Common myeloid progenitor, CD34-positive (primary cell): ENCODE data around the gene SCARF2.

ENCODE experiments used
- CTCF ChIA-PET: fragments of 350-600 bp; sonication (Branson Sonifier 250); formaldehyde crosslinking; loops from one replicate; lab custom pipeline; 2021; ENCODE audit warnings: antibody characterized with exemption; lab: Charles Lee
- POLR2A ChIA-PET: fragments of 350-600 bp; sonication (Branson Sonifier 250); formaldehyde crosslinking; loops from one replicate; lab custom pipeline; 2021; ENCODE audit warnings: antibody characterized with exemption; lab: Charles Lee
- DNase-seq, 3 donors: peaks; one replicate each; pipeline versions ENCODE4 v3.0.0 to v3.0.0-alpha.2; 2013
- H3K27ac ChIP-seq, 2 experiments: 1 replicate in 1 of 2; 2 replicates in 1 of 2; pipeline ENCODE4 v1.7.0; 2013; ENCODE audit warnings: inconsistent platforms in 2 of 2, low read length in 2 of 2, mild to moderate bottlenecking in 2 of 2, low read depth in 1 of 2, moderate library complexity in 1 of 2; ENCODE audit not compliant: severe bottlenecking in 2 of 2, insufficient read depth in 1 of 2, poor library complexity in 1 of 2
- H3K27me3 ChIP-seq, 5 experiments: replicated peaks in 2 of 5; 1 replicate in 3 of 5; 2 replicates in 2 of 5; pipeline versions ENCODE4 v1.6.1 to v1.7.0; 2013; ENCODE audit warnings: low read length in 4 of 5, mild to moderate bottlenecking in 2 of 5, moderate library complexity in 2 of 5, inconsistent platforms in 1 of 5; ENCODE audit not compliant: insufficient read depth in 5 of 5, control insufficient read depth in 4 of 5
- H3K36me3 ChIP-seq, 4 experiments: 1 replicate in 2 of 4; 2 replicates in 2 of 4; pipeline versions ENCODE4 v1.6.1 to v1.7.0; 2013; ENCODE audit warnings: low read length in 3 of 4, control low read depth in 1 of 4, mild to moderate bottlenecking in 1 of 4; ENCODE audit not compliant: control insufficient read depth in 4 of 4, insufficient read depth in 4 of 4
- H3K4me1 ChIP-seq, 4 experiments: 1 replicate in 3 of 4; 2 replicates in 1 of 4; pipeline versions ENCODE4 v1.6.1 to v1.7.1; 2013; ENCODE audit warnings: low read length in 3 of 4, mild to moderate bottlenecking in 3 of 4, control low read depth in 1 of 4, inconsistent platforms in 1 of 4, moderate library complexity in 1 of 4; ENCODE audit not compliant: control insufficient read depth in 4 of 4, insufficient read depth in 4 of 4; ENCODE audit errors: control extremely low read depth in 1 of 4
- H3K4me3 ChIP-seq, 7 experiments: 1 replicate in 4 of 7; 2 replicates in 3 of 7; pipeline versions ENCODE4 v1.5.1 to v1.7.0; 2013; ENCODE audit warnings: mild to moderate bottlenecking in 7 of 7, low read length in 6 of 7, moderate library complexity in 6 of 7, inconsistent platforms in 2 of 7, low read depth in 2 of 7, control low read depth in 1 of 7; ENCODE audit not compliant: insufficient read depth in 4 of 7, control insufficient read depth in 1 of 7; ENCODE audit errors: extremely low read depth in 1 of 7
- H3K9me3 ChIP-seq, 5 experiments: 1 replicate in 4 of 5; 2 replicates in 1 of 5; pipeline versions ENCODE4 v1.6.1 to v1.7.1; 2013; ENCODE audit warnings: low read length in 4 of 5, mild to moderate bottlenecking in 2 of 5, inconsistent platforms in 1 of 5, low read depth in 1 of 5, moderate library complexity in 1 of 5; ENCODE audit not compliant: control insufficient read depth in 4 of 5, insufficient read depth in 2 of 5; ENCODE audit errors: control extremely low read depth in 1 of 5
- WGBS: methylation state at CpG from one replicate; pipeline ENCODE4 v1.1.5; 2013; ENCODE audit not compliant: insufficient coverage; 5-methylcytosine and 5-hydroxymethylcytosine counted together

The SCARF2 gene

DNA sequence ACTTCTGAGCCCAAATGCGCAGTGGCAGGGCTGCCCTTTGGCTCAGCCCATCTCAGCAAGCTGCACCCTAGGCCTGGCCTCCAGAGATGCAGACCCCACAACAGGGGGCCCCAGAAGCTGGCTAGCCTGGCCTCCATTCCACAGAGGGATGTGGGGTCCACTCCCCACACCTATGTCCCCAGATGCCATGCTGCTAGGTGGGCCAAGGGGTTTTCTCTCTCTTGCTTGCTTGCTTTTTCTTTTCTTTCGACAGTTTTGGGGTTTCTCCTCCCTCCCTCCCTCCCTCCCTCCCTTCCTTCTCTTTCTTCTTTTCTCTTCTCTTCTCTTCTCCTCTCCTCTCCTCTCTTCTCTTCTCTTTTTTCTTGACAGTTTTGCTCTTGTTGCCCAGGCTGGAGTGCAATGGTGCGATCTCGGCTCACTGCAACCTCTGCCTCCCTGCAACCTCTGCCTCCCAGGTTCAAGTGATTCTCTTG, 9.6 kb downstream of the SCARF2 start:
- H3K4me3 ChIP-seq: no peak overlapping the region
- H3K27ac ChIP-seq: no peak overlapping the region
- no peaks in the 10 kb centered on the region for H3K9me3 ChIP-seq
- 100% methylated on average over 3 of the region's 4 CpGs for WGBS
- no peaks in the 10 kb centered on the region for H3K36me3 ChIP-seq
- peaks cover 0 to 94% (median 29%) of the 10 kb centered on the region in 5 experiments for H3K27me3 ChIP-seq
- DNase-seq: no peak
- ChIA-PET POLR2A (interaction anchor here (0.6 kb wide), 1 partner anchor 10 kb away, joined by 4 read pairs; no protein-coding TSS in a partner anchor), CTCF (interaction anchor here (2.4 to 3.2 kb wide), 2 partner anchors 10 to 29 kb away, joined by 9 to 17 read pairs; no protein-coding TSS in a partner anchor)
- peaks cover 0 to 54% (median 51%) of the 10 kb centered on the region in 4 experiments for H3K4me1 ChIP-seq

DNA sequence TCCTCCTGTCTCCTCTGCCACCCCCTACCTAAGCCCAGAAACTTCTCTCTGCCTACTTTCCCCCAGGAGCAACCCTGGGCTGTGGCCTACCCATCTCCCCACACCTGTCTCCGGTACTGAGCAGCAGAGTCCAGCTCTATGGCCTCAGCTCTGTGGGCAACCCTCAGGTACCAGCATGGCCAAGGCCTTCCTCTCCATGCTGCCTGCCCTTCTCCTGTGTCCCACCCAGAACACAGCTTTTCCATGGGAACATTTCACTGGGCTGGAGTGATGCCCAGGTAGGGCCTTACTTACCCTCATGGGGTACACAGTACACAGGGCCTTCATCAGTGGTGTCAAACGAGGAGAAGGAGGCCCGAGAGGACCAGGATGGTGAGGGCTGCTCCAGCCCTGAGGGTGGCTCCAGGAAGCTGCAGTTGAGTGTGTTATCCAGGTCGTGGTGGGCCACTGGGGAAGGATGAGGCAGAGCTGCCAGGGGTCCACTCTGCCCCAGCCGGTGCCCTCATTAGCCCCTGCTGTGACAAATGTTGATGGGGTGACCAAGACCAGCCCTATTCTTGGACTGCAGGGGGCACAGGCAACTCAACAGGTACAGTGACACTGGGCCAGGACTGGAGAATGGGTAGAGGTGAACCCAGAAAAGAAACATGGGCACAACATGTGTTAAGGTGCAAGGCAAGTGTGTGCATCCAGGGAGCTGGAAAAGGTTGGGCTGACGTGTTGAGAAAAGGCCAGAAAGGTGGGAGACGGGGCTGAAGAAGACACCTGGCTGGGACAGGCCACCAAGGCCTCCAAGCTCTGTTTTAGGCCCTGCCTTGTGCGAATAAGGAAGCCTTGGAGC, 10.3 kb downstream of the SCARF2 start:
- peaks cover 0 to 87% (median 27%) of the 10 kb centered on the region in 5 experiments for H3K27me3 ChIP-seq
- H3K36me3 ChIP-seq: no peaks in the 10 kb centered on the region
- peaks cover 0 to 60% (median 58%) of the 10 kb centered on the region in 4 experiments for H3K4me1 ChIP-seq
- 92% methylated on average over 7 of the region's 8 CpGs for WGBS
- H3K27ac ChIP-seq: no peak overlapping the region
- ChIA-PET POLR2A (interaction anchor here (0.6 kb wide), 1 partner anchor 11 kb away, joined by 4 read pairs; no protein-coding TSS in a partner anchor), CTCF (interaction anchor here (3.2 kb wide), 1 partner anchor 9 kb away, joined by 17 read pairs; no protein-coding TSS in a partner anchor)
- no peak for DNase-seq
- no peaks in the 10 kb centered on the region for H3K9me3 ChIP-seq
- no peak overlapping the region for H3K4me3 ChIP-seq

DNA sequence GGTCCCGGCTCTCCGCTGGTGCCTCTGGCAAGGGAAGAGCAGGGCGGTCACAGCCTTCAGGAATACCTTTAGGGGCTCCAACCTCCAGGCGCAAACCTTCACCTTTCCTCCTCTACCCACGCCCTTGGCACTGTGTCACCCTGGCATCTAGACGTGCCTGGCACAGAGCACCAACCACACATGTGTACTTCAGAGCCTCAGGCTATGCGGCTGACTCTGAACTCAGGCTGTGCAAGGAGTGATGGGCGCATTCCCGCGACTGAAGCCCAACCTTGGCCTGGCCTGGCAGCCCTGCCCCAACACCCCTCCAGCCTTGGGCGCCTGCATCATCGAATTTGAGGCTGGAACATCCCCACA, 11.4 kb downstream of the SCARF2 start:
- Histone ChIP-seq H3K36me3 (no peaks in the 10 kb centered on the region), H3K9me3 (no peaks in the 10 kb centered on the region), H3K4me3 (peak overlapping the region in 2 of 7 experiments; percentile 57 to 63), H3K27me3 (peaks cover 0 to 76% (median 25%) of the 10 kb centered on the region in 5 experiments), H3K27ac (no peak overlapping the region), H3K4me1 (peaks cover 0 to 61% (median 59%) of the 10 kb centered on the region in 4 experiments)
- ChIA-PET CTCF (no interaction called here), POLR2A (no interaction called here)
- no peak for DNase-seq
- 87% methylated on average over 10 of the region's 12 CpGs for WGBS

DNA sequence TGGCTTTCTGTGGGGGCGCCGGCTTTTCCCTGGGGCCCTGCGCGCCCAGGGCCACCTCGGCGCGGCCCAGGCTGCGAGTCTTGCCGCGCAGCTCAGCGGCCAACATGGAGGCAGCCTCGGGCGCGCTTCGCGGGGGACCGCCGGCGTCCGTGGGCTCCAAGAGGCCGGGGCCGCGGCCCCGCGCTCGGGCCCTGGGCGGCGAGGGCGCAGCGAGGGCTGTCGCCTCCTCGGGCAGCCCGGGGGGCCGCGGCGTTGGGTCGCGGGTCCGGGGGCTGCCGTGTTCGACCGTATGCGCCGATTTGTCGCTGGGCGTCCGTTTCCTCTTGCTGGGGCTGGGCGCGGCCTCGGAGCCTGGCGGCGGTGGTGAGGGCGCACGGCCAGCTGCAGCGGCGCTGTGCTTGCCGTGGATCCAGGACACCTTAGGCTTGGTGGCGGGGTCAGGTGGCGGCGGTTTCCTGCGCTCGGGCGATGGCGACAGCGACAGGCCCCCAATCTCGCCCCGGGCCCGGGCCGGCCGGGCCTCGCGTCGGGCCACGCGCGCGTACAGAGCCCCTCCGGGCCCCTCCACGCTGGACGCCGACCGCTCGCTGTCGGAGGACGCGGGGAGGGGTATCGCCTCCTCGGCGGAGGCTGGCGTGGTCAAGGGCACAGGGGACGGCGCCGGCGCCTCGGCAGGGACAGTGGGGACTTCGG, 11.9 kb downstream of the SCARF2 start:
- Histone ChIP-seq H3K4me1 (peaks cover 0 to 56% (median 54%) of the 10 kb centered on the region in 4 experiments), H3K36me3 (no peaks in the 10 kb centered on the region), H3K9me3 (no peaks in the 10 kb centered on the region), H3K4me3 (peak overlapping the region in 6 of 7 experiments; percentile 32 to 63 (median 57)), H3K27me3 (peaks cover 0 to 71% (median 25%) of the 10 kb centered on the region in 5 experiments), H3K27ac (no peak overlapping the region)
- WGBS: 7% methylated on average over 96 of the region's 96 CpGs
- POLR2A ChIA-PET: no interaction called here
- DNase-seq: no peak
- CTCF ChIA-PET: no interaction called here

DNA sequence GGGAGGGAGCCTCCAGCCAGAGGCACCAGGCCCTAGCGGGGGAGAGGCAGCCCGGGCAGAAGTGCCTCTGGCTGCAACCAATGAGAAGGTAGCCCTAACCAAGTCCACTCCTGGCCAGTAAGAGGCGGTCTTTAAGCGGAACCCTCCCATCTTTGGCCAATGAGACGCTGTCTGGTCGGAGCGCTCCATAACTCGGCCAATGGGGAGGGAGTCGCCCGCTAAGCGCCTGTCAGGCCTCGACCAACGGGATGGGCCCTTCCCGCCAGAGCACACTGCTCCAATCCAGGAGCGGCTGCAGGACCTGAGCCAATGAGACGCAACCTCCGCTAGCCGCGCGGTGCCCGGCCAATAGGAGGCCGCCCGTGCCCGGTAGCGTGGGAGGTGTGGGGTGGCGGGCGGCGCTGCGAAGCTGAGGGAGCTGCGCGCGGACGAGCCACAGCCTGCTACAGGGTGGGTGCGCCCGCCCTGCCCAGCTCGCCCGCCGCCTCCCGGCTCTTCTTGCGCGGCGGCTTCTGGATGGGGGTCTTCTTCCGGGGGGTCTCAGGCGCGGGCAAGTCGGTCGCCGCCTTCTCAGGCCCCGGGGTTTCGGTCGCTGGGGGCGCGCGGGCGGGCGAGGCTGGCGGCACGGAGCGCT, 12.6 kb downstream of the SCARF2 start:
- Histone ChIP-seq H3K4me3 (peak overlapping the region in 5 of 7 experiments; percentile 57 to 63 (median 57)), H3K27ac (no peak overlapping the region), H3K27me3 (peaks cover 0 to 65% (median 20%) of the 10 kb centered on the region in 5 experiments), H3K9me3 (no peaks in the 10 kb centered on the region), H3K36me3 (no peaks in the 10 kb centered on the region), H3K4me1 (peaks cover 0 to 49% (median 47%) of the 10 kb centered on the region in 4 experiments)
- DNase-seq: peak; percentile 54 to 71 (median 59)
- CTCF ChIA-PET: interaction anchor here (1.4 kb wide), 1 partner anchor 16 kb away, joined by 3 read pairs; no protein-coding TSS in a partner anchor
- POLR2A ChIA-PET: no interaction called here
- WGBS: 47% methylated on average over 40 of the region's 59 CpGs

DNA sequence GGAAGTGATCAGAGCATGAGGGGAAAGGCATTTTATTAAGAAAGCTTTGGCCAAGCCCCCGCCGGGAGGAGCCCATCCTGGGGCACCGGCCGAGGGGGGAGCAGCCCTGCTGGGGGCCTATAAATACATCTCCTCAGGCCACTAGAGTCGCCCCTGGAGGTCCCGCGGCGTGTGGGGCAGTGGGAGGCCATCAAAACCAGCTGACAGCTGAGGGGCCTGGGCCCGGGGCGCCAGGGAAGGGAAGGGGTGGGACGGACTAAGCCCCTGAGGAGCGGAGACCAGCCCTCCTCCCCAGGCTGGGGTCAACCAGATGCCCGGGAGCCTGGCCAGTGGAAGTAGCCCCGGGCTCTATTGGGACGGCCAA, 13.1 kb downstream of the SCARF2 start:
- no peak overlapping the region for H3K27ac ChIP-seq
- H3K36me3 ChIP-seq: no peaks in the 10 kb centered on the region
- no peak for DNase-seq
- POLR2A ChIA-PET: no interaction called here
- H3K9me3 ChIP-seq: no peaks in the 10 kb centered on the region
- no peak overlapping the region for H3K4me3 ChIP-seq
- CTCF ChIA-PET: interaction anchor here (1.0 to 2.3 kb wide), 3 partner anchors 11 to 30 kb away, joined by 3 to 8 read pairs (median 6); partner anchors contain the start of gene ZNF74
- H3K4me1 ChIP-seq: peaks cover 0 to 44% (median 42%) of the 10 kb centered on the region in 4 experiments
- WGBS: 92% methylated on average over 14 of the region's 15 CpGs
- peaks cover 0 to 60% (median 18%) of the 10 kb centered on the region in 5 experiments for H3K27me3 ChIP-seq
